ENCODE data around the gene OSBPL10.

- TF ChIP-seq CTCF (IDR thresholded peaks at IDR 0.05) (no peak), POLR2A (IDR thresholded peaks at IDR 0.05) (no peak)
These were observed 236.1 kb downstream of the OSBPL10 start for GRCh38 chr3:31744913-31745312.
